Caco-2 (cell line): Measurements from ENCODE around the gene FAIM. TPM values are rescaled to one million over a fixed set of nuclear protein-coding genes. Genes with fewer than 3 reads are reported as not detected.

Experiments
- BruUV-seq: library from RNA; stranded (reverse); fragments of 400-500 nt; replicated peaks from 2 replicates; lab custom pipeline; 2021; lab: Mats Ljungman, UMichigan
- CTCF ChIA-PET: fragments of 300-600 bp; sonication (Branson Sonifier 250); formaldehyde crosslinking; loops from one replicate; lab custom pipeline; 2022; ENCODE audit warnings: antibody characterized with exemption; lab: Charles Lee
- POLR2A ChIA-PET: fragments of 300-600 bp; sonication (Branson Sonifier 250); formaldehyde crosslinking; loops from one replicate; lab custom pipeline; 2022; ENCODE audit warnings: antibody characterized with exemption; lab: Charles Lee
- DNase-seq, 2 experiments: peaks; one replicate each; pipeline versions ENCODE4 v3.0.0 to v3.0.0-alpha.2; 2020 to 2022
- H3K27me3 ChIP-seq: replicated peaks from 2 replicates; pipeline ENCODE4 v1.6.0; 2011; ENCODE audit warnings: low read length; ENCODE audit not compliant: control insufficient read depth, insufficient read depth
- H3K36me3 ChIP-seq: 2 replicates; pipeline ENCODE4 v1.5.1; 2011; ENCODE audit warnings: low read length; ENCODE audit not compliant: control insufficient read depth, insufficient read depth
- H3K4me1 ChIP-seq: fragments of 250-450 bp; sonication (Bioruptor Pico); 2 replicates; pipeline ENCODE4 v1.5.1; 2020; ENCODE audit warnings: mild to moderate bottlenecking
- H3K4me3 ChIP-seq: 2 replicates; pipeline ENCODE4 v1.5.1; 2011; ENCODE audit warnings: low read depth, mild to moderate bottlenecking, control low read depth, low read length
- H3K9me3 ChIP-seq: fragments of 250-450 bp; sonication (Bioruptor Pico); 2 replicates; pipeline ENCODE4 v1.5.1; 2020; ENCODE audit warnings: mild to moderate bottlenecking, moderate library complexity
- H3K27ac Mint-ChIP-seq: one replicate; pipeline ENCODE4 v1.8.0; 2022; ENCODE audit warnings: mixed read lengths; ENCODE audit not compliant: unreplicated experiment
- H3K27me3 Mint-ChIP-seq: one replicate; pipeline ENCODE4 v1.8.0; 2022; ENCODE audit warnings: mixed read lengths; ENCODE audit not compliant: insufficient read depth, unreplicated experiment
- H3K36me3 Mint-ChIP-seq: one replicate; pipeline ENCODE4 v1.8.0; 2022; ENCODE audit warnings: mild to moderate bottlenecking, mixed read lengths; ENCODE audit not compliant: insufficient read depth, unreplicated experiment
- H3K4me1 Mint-ChIP-seq: one replicate; pipeline ENCODE4 v1.8.0; 2022; ENCODE audit warnings: low read depth, mixed read lengths; ENCODE audit not compliant: unreplicated experiment
- H3K4me3 Mint-ChIP-seq: one replicate; pipeline ENCODE4 v1.8.0; 2022; ENCODE audit warnings: mild to moderate bottlenecking, moderate library complexity, mixed read lengths; ENCODE audit not compliant: unreplicated experiment
- H3K9me3 Mint-ChIP-seq: one replicate; pipeline ENCODE4 v1.8.0; 2022; ENCODE audit warnings: mixed read lengths; ENCODE audit not compliant: unreplicated experiment
- intact Hi-C: fragments of 100-400 bp; cut with micrococcal nuclease; formaldehyde crosslinking; loops from one replicate; pipeline ENCODE4 v1.10.0; 2022; ENCODE audit not compliant: unreplicated experiment
- total RNA-seq: library from RNA; stranded (reverse); gene quantifications from 2 replicates; pipeline ENCODE4 v1.2.3, GENCODE V29; 2022
- TF ChIP-seq, protein P1 (sequence below), 2 experiments: fragments of 200-600 bp in 1 of 2; IDR thresholded peaks; 1 replicate in 1 of 2; 2 replicates in 1 of 2; pipeline versions ENCODE4 v1.5.1 to v1.8.0; 2011 to 2022; ENCODE audit warnings: antibody characterized with exemption in 1 of 2, control low read depth in 1 of 2, inconsistent platforms in 1 of 2, low read depth in 1 of 2, low read length in 1 of 2, mild to moderate bottlenecking in 1 of 2, moderate library complexity in 1 of 2; ENCODE audit not compliant: insufficient read depth in 1 of 2, severe bottlenecking in 1 of 2, unreplicated experiment in 1 of 2

The FAIM gene
- total RNA-seq, 1 experiment from 2014 or later: 22.5 TPM

GRCh38 chr3:138625707-138626365, 17.3 kb downstream of the FAIM start:
- BruUV-seq: no TSS peak
- no peaks in the 10 kb centered on the region for H3K27me3 ChIP-seq
- H3K27me3 Mint-ChIP-seq: no peaks in the 10 kb centered on the region
- no peaks in the 10 kb centered on the region for H3K4me1 Mint-ChIP-seq
- peaks cover 15% of the 10 kb centered on the region for H3K36me3 Mint-ChIP-seq
- H3K4me3 Mint-ChIP-seq: no peak overlapping the region
- no peak overlapping the region for H3K27ac Mint-ChIP-seq
- no peaks in the 10 kb centered on the region for H3K9me3 ChIP-seq
- ChIA-PET CTCF (no interaction called here), POLR2A (no interaction called here)
- intact Hi-C loops: no loop called here
- no peak for DNase-seq
- no peak overlapping the region for H3K4me3 ChIP-seq
- no peaks in the 10 kb centered on the region for H3K9me3 Mint-ChIP-seq
- no peaks in the 10 kb centered on the region for H3K4me1 ChIP-seq
- TF ChIP-seq, protein P1, sequence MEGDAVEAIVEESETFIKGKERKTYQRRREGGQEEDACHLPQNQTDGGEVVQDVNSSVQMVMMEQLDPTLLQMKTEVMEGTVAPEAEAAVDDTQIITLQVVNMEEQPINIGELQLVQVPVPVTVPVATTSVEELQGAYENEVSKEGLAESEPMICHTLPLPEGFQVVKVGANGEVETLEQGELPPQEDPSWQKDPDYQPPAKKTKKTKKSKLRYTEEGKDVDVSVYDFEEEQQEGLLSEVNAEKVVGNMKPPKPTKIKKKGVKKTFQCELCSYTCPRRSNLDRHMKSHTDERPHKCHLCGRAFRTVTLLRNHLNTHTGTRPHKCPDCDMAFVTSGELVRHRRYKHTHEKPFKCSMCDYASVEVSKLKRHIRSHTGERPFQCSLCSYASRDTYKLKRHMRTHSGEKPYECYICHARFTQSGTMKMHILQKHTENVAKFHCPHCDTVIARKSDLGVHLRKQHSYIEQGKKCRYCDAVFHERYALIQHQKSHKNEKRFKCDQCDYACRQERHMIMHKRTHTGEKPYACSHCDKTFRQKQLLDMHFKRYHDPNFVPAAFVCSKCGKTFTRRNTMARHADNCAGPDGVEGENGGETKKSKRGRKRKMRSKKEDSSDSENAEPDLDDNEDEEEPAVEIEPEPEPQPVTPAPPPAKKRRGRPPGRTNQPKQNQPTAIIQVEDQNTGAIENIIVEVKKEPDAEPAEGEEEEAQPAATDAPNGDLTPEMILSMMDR (IDR thresholded peaks at IDR 0.05; ENCODE audit: insufficient read depth in 1 of 2, low read depth in 1 of 2, low read length in 1 of 2, severe bottlenecking in 1 of 2, unreplicated experiment in 1 of 2): no peak
- H3K36me3 ChIP-seq: no peaks in the 10 kb centered on the region

GRCh38 chr3:138629526-138629925, 21.0 kb downstream of the FAIM start:
- TF ChIP-seq, protein P1 (IDR thresholded peaks at IDR 0.05; ENCODE audit: insufficient read depth in 1 of 2, low read depth in 1 of 2, low read length in 1 of 2, severe bottlenecking in 1 of 2, unreplicated experiment in 1 of 2): no peak
- POLR2A ChIA-PET: no interaction called here
- peaks cover 15% of the 10 kb centered on the region for H3K36me3 Mint-ChIP-seq
- no peak for DNase-seq
- no TSS peak for BruUV-seq
- Histone ChIP-seq H3K4me1 (no peaks in the 10 kb centered on the region), H3K27me3 (no peaks in the 10 kb centered on the region), H3K4me3 (no peak overlapping the region), H3K9me3 (no peaks in the 10 kb centered on the region), H3K36me3 (no peaks in the 10 kb centered on the region)
- intact Hi-C loops: no loop called here
- no peak overlapping the region for H3K27ac Mint-ChIP-seq
- H3K4me1 Mint-ChIP-seq: no peaks in the 10 kb centered on the region
- H3K4me3 Mint-ChIP-seq: no peak overlapping the region
- CTCF ChIA-PET: no interaction called here
- H3K9me3 Mint-ChIP-seq: no peaks in the 10 kb centered on the region
- no peaks in the 10 kb centered on the region for H3K27me3 Mint-ChIP-seq

DNA sequence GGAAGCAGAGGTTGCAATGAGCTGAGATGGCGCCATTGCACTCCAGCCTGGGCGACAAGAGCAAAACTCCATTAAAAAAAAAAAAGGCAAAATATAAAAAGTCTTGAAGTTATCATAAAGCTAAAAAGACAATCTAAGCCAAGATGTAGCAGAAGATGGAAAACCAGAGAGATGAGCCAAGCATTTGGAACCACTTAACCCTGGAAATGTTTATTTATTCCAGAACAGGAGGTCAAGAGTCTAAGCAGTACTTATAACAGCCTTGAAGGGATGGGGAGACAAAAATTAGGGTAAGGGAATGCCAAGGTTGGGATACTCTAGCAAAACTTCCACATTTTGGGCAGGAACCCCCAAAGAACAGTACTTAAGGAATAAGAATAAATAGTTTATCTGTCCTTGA, 30.1 kb downstream of the FAIM start:
- BruUV-seq: no TSS peak
- POLR2A ChIA-PET: no interaction called here
- no peak overlapping the region for H3K4me3 ChIP-seq

More for the DNA sequence above, 30.1 kb downstream of the FAIM start:
- Histone ChIP-seq H3K27me3 (no peaks in the 10 kb centered on the region), H3K4me1 (no peaks in the 10 kb centered on the region), H3K36me3 (no peaks in the 10 kb centered on the region), H3K9me3 (peaks cover 8% of the 10 kb centered on the region; the same call in 1 of the 2 replicates)
- Mint-ChIP-seq H3K27ac (no peak overlapping the region), H3K4me3 (no peak overlapping the region), H3K4me1 (no peaks in the 10 kb centered on the region), H3K9me3 (peaks cover 21% of the 10 kb centered on the region), H3K27me3 (no peaks in the 10 kb centered on the region), H3K36me3 (peaks cover 13% of the 10 kb centered on the region)
- TF ChIP-seq, protein P1 (IDR thresholded peaks at IDR 0.05; ENCODE audit: insufficient read depth in 1 of 2, low read depth in 1 of 2, low read length in 1 of 2, severe bottlenecking in 1 of 2, unreplicated experiment in 1 of 2): no peak
- intact Hi-C loops: no loop called here
- DNase-seq: no peak
- CTCF ChIA-PET: no interaction called here
